ENCODE measurements around the gene SLC5A10. TPM values are rescaled to one million over a fixed set of nuclear protein-coding genes. Genes with fewer than 3 reads are reported as not detected.
"Not testable (repeated sequence)": the region's sequence is repeated elsewhere in the genome, so short reads cannot be mapped to it uniquely, and the experiment has no call there.

The SLC5A10 gene
- total RNA-seq, 1 experiment from 2014 or later, result not detected

DNA sequence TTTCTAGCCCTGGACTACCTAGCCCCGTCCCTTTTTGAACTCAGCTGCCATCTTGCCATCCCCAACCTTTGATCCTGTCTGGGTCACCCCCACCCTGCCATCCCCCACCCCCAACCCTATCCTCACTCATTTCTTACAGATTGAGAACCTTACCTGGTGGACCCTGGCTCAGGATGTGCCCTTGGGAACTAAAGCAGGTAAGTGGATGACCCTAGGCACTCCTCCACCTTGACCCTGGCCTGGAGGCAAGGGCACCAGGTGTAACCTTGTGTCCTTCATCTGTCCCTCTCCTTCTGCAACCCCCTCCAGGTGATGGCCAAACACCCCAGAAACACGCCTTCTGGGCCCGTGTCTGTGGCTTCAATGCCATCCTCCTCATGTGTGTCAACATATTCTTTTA is 68.1 kb downstream of the SLC5A10 start:
- DNase-seq, result no peak
- no peak overlapping the region for H4K91ac ChIP-seq (ENCODE audit: insufficient read length, low read depth, low read length)
- H3K9ac ChIP-seq (ENCODE audit: extremely low read depth, insufficient read length, low read length), result no peak overlapping the region
- Mint-ChIP-seq H3K4me1 (peaks cover 6 to 22% of the 10 kb centered on the region in 2 experiments), H3K4me3 (peak overlapping the region in 1 of 2 experiments; percentile 25; a peak in 1 of 5 replicates), H3K27ac (peak overlapping the region in 1 of 3 experiments; percentile 72; a peak in 1 of 7 replicates), H3K27me3 (ENCODE audit: low read depth) (peaks cover 7% of the 10 kb centered on the region), H3K36me3 (ENCODE audit: insufficient read depth in 1 of 3, low read depth in 3 of 3) (no peaks in the 10 kb centered on the region; a peak in 1 of 7 replicates), H3K9me3 (no peaks in the 10 kb centered on the region)
- H3K23ac ChIP-seq (ENCODE audit: insufficient read length, low read depth, low read length), result no peak overlapping the region
- no peak overlapping the region for H3K14ac ChIP-seq (ENCODE audit: insufficient read depth, low read length)
- H4K8ac ChIP-seq (replicated peaks; ENCODE audit: insufficient read length, low read depth, low read length), result no peak overlapping the region
- no peaks in the 10 kb centered on the region; the same call in 1 of the 2 replicates for H3K27me3 ChIP-seq (ENCODE audit: insufficient read depth, low read length)
- no peak overlapping the region for H3K27ac ChIP-seq (ENCODE audit: insufficient read length, low read depth, low read length)
- WGBS (ENCODE audit: extremely low coverage, insufficient read length, low lambda C conversion rate), result no CpG with 5 or more reads among the region's 3 CpGs
- H2AFZ ChIP-seq (ENCODE audit: low read length), result no peak overlapping the region
- no peak overlapping the region for H2BK15ac ChIP-seq (ENCODE audit: low read depth, low read length)
- H3K4me1 ChIP-seq (ENCODE audit: insufficient read depth, low read length), result no peaks in the 10 kb centered on the region
- H3K9me3 ChIP-seq (ENCODE audit: control insufficient read depth, low read depth, low read length), result no peaks in the 10 kb centered on the region
- no peak overlapping the region for H2AK5ac ChIP-seq (ENCODE audit: insufficient read length, low read length)
- H3K4me2 ChIP-seq (ENCODE audit: insufficient read depth, insufficient read length, low read length), result no peak overlapping the region
- H3K4ac ChIP-seq (ENCODE audit: low read depth, low read length), result no peak overlapping the region
- no peak overlapping the region for H2BK120ac ChIP-seq (ENCODE audit: low read depth, low read length, poor library complexity, severe bottlenecking)
- no peak overlapping the region for H2BK20ac ChIP-seq (ENCODE audit: low read depth, low read length, poor library complexity, severe bottlenecking)
- no peak overlapping the region for H3T11ph ChIP-seq (ENCODE audit: low read length)
- no peaks in the 10 kb centered on the region for H3K23me2 ChIP-seq (ENCODE audit: insufficient read length, low read depth, low read length, poor library complexity, severe bottlenecking)
- H3K56ac ChIP-seq (ENCODE audit: insufficient read length, low read depth, low read length), result no peak overlapping the region
- H3K18ac ChIP-seq (ENCODE audit: insufficient read length, low read depth, low read length), result no peak overlapping the region
- H2BK5ac ChIP-seq (ENCODE audit: insufficient read length, low read length), result no peak overlapping the region
- H4K5ac ChIP-seq (ENCODE audit: insufficient read length, low read depth, low read length), result no peak overlapping the region
- H4K20me1 ChIP-seq (ENCODE audit: control insufficient read depth, insufficient read depth, insufficient read length), result no peaks in the 10 kb centered on the region
- no peaks in the 10 kb centered on the region for H3K79me2 ChIP-seq (ENCODE audit: insufficient read depth, low read length)
- TF ChIP-seq, protein P1, sequence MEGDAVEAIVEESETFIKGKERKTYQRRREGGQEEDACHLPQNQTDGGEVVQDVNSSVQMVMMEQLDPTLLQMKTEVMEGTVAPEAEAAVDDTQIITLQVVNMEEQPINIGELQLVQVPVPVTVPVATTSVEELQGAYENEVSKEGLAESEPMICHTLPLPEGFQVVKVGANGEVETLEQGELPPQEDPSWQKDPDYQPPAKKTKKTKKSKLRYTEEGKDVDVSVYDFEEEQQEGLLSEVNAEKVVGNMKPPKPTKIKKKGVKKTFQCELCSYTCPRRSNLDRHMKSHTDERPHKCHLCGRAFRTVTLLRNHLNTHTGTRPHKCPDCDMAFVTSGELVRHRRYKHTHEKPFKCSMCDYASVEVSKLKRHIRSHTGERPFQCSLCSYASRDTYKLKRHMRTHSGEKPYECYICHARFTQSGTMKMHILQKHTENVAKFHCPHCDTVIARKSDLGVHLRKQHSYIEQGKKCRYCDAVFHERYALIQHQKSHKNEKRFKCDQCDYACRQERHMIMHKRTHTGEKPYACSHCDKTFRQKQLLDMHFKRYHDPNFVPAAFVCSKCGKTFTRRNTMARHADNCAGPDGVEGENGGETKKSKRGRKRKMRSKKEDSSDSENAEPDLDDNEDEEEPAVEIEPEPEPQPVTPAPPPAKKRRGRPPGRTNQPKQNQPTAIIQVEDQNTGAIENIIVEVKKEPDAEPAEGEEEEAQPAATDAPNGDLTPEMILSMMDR (conservative IDR thresholded peaks at IDR 0.05), result no peak
- H3K79me1 ChIP-seq (ENCODE audit: insufficient read depth, low read depth, low read length, poor library complexity, severe bottlenecking), result no peaks in the 10 kb centered on the region
- no peak overlapping the region for H2BK12ac ChIP-seq (ENCODE audit: insufficient read length, low read depth, low read length)

DNA sequence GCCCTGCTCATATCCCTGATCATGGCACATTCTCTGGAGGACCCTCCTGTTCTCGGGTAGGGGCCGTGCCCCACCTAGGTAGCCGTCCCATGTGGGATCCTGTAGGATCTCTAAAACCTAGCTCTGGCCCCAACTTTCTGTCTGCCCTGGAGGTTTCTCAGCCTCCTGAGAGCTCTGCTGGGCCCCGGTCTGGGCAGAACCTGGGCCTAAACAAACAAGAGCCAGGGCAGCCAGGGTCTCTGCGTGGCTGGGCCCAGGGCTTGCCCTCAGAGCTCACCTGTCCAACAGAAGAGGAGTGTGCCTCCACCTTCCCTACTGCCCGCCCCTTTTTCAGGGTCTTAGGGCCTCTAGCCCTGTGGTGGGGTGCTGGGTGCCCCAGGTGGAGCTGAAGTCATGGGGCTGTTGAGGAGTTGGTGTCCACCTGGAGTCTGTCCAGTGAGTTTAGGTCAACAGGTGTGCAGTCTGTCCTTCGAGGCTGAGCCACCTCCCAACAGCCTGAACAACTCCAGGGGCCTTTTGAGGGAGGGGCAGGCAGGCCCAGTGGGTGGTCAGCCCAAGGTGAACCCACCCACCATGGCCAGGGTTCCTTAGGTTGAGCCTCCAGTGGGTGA is 69.2 kb downstream of the SLC5A10 start:
- not testable (repeated sequence) for H3K36me3 Mint-ChIP-seq (ENCODE audit: insufficient read depth in 1 of 3, low read depth in 3 of 3); H3K9ac ChIP-seq (ENCODE audit: extremely low read depth, insufficient read length, low read length); H2BK5ac ChIP-seq (ENCODE audit: insufficient read length, low read length); H3K27ac Mint-ChIP-seq; H3K4me1 ChIP-seq (ENCODE audit: insufficient read depth, low read length); H3K4me3 Mint-ChIP-seq; H3K27me3 ChIP-seq (ENCODE audit: insufficient read depth, low read length); H3K23ac ChIP-seq (ENCODE audit: insufficient read length, low read depth, low read length); H4K20me1 ChIP-seq (ENCODE audit: control insufficient read depth, insufficient read depth, insufficient read length); H3K18ac ChIP-seq (ENCODE audit: insufficient read length, low read depth, low read length); H3K9me3 ChIP-seq (ENCODE audit: control insufficient read depth, low read depth, low read length); H4K5ac ChIP-seq (ENCODE audit: insufficient read length, low read depth, low read length); H2BK15ac ChIP-seq (ENCODE audit: low read depth, low read length); H2BK12ac ChIP-seq (ENCODE audit: insufficient read length, low read depth, low read length); H3K23me2 ChIP-seq (ENCODE audit: insufficient read length, low read depth, low read length, poor library complexity, severe bottlenecking); DNase-seq; H2BK20ac ChIP-seq (ENCODE audit: low read depth, low read length, poor library complexity, severe bottlenecking); H4K91ac ChIP-seq (ENCODE audit: insufficient read length, low read depth, low read length); H3K79me1 ChIP-seq (ENCODE audit: insufficient read depth, low read depth, low read length, poor library complexity, severe bottlenecking); H3K79me2 ChIP-seq (ENCODE audit: insufficient read depth, low read length); H2AFZ ChIP-seq (ENCODE audit: low read length); H3T11ph ChIP-seq (ENCODE audit: low read length); H3K27me3 Mint-ChIP-seq (ENCODE audit: low read depth); H3K4ac ChIP-seq (ENCODE audit: low read depth, low read length); H3K27ac ChIP-seq (ENCODE audit: insufficient read length, low read depth, low read length); H3K14ac ChIP-seq (ENCODE audit: insufficient read depth, low read length); H4K8ac ChIP-seq (replicated peaks; ENCODE audit: insufficient read length, low read depth, low read length); H3K9me3 Mint-ChIP-seq; H3K56ac ChIP-seq (ENCODE audit: insufficient read length, low read depth, low read length); H3K4me2 ChIP-seq (ENCODE audit: insufficient read depth, insufficient read length, low read length); H2AK5ac ChIP-seq (ENCODE audit: insufficient read length, low read length); H2BK120ac ChIP-seq (ENCODE audit: low read depth, low read length, poor library complexity, severe bottlenecking)
- WGBS (ENCODE audit: extremely low coverage, insufficient read length, low lambda C conversion rate), result no CpG with 5 or more reads among the region's 7 CpGs
- H3K4me1 Mint-ChIP-seq, result peaks cover 0 to 15% of the 10 kb centered on the region in 2 experiments; a peak in 2 of 4 replicates
